Measurements from ENCODE around the gene SMC1B.
"Not testable (repeated sequence)": the region's sequence is repeated elsewhere in the genome, so short reads cannot be mapped to it uniquely, and the experiment has no call there.

Gene SMC1B

GRCh38 chr22:45421349-45422055 lies 8.1 kb upstream of the SMC1B start:
- DNase-seq, result no peak

- no peak for DNase-seq
Measured at GRCh38 chr22:45420539-45420938, 7.1 kb upstream of the SMC1B start.

DNA sequence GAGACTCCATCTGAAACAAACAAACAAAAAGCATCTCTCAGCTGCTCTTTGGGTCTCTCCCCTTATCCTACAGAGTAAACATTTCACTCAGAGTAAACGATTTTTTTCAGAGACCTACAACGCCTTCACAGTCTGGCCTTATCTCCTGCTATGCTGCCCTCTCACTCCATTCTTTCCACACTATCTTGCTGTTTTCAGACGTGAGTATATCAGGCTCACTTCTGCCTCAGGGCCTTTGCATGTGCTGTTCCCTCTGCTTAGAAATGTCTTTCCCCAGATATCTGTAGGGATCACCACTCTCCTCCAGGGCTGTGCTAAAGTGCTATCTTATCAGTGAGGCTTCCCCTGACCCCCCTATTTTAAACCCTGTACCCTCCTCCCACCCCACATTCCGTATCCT lies 6.6 kb upstream of the SMC1B start:
- no peak for DNase-seq

GRCh38 chr22:45418770-45419138 lies 5.4 kb upstream of the SMC1B start:
- no peak for DNase-seq

DNA sequence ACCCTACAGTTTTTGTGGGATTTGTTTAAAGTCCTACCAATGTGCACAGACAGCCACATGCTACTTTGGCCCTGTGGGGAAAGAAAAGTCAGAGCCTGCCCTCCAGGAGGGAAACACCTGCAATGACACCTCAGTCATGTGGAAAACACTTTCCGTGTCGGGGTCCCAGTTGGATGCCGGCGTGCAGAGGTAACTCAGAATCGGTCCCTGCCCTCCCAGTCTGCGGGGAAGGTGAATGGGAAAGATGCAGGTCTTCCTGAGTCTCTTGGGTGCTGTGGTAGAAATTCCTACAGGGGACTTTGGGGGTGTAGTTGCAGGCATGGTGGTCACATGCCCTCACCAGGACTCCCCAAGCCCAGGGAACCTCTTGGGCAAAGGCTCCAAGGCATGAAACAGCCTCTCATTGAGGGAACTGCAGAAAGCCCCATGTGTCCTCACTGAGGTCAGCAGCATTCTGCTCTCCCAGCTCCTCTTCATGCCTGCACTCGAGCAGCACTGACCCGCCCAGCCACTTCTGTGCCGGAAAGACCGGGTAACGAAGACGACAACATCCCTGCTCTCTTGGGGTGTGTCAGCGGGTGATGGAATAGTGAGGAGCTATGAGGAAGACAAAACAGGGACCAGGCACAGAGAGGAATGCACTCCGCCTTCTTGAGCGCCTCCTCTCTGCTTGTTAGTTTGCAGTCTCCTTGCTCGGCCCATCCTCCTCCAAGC lies 4.8 kb upstream of the SMC1B start:
- DNase-seq, result no peak

GRCh38 chr22:45413013-45413367 lies 409 bp downstream of the SMC1B start:
- no peak for DNase-seq

DNA sequence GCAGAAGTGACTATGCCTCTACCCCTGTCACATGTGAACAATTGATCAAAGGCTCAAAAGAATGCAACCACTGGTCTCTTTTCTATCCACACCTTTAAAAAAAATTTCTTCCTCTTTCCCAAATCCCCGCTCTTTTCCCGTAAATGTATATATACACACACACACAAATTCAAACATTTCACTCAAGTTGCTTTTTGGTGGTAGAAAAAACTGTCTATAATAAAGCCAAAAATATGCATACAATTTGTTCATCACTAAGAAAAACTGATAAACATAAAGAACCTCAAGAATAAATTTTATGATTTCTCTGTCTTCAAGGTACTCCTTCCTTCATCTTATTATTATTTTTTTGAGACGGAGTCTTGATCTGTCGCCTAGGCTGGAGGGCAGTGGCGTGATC lies 5.6 kb downstream of the SMC1B start:
- no peak for DNase-seq

DNA sequence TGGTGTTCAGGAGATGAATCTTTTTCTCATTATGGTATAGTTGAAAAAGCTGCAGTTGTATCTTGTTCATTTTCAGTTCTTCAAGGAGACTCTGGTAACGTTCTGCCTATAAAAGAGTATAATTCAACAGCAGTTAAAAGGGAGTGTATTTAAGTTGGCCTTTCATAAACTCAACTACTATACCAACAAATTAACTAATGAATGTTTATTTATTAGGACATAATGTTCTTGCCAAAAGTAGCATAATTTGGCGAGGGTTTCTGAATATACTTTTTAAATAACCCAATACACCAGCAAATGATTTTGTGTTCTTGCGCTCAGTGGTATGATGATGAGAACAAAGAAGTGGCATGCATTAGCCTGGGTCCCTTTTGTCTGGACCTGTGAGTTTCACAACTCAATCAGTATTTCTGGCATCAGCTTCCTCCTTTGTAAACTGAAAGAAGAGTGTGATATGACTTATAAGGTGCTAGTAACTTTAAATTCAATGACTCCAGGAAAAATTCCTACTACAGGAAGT lies 10.9 kb downstream of the SMC1B start:
- DNase-seq, result no peak

DNA sequence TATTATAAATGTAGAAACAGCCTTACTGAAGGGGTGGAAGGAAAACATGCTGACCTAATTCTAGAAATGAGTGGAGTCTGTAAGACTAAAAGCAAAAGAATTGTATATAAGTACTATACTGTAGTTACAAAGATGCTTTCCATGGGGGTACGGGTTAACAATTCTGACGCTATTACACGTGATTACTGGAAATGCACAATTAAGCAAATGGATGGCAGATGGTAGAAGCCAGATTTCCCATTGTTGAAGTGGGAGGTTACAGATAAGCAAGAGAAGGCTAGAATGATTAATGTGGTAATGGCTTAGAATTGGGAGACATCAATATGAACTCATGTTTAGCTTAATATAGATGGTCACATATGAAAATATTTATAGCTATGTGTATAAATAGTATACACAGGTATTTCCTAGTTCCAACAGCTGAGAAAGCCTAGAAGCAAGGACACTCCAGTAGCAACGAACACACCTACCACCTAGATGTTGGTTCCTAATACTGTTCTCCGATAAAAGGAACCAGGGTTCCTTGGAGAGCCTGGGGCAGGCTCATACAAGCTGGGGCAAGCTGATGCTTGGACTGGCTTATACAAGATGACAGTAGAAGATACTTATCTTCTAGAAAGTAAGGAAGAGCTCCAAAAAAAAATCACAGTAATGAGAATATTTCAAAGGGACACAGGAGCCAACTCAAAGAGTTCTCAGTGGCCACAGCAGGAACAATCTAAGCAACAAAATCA lies 13.5 kb downstream of the SMC1B start:
- DNase-seq, result no peak

DNA sequence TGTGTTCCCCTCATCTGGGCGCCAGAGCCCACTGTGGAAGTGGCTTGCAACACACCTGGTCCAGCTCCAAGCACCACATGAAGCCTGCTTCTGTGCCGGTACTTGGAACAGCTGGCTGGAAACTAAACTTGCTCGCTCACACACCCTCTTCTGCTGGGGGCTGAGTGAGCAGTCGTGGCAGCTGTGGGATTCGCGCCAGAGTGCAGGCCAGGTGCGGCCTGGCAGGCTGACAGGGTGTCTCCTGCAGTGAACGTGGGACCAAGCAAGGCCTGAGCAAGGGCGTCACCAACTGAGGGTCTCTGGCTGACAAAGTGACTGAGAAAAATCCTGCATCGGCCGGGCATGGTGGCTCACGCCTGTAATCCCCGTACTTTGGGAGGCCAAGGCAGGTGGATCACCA lies 15.2 kb downstream of the SMC1B start:
- no peak for DNase-seq

DNA sequence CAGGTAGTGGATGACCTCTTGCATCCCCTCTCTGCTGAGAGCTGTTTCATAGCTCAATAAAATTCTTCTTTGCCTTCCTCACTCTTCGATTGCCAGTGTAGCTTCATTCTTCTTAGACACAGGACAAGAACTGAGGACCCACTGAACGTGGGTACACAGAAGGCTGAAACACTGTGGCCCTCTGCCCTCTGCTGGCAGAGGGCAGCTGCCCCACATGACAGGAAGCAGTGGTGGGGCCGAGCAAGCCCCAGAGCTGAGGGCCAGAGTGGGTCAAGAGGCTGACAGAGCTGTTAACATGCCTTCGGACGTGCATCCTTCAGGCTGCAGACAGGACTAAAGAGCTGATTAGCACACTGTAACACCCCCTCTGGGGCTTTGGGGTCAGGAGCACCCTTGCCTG lies 15.6 kb downstream of the SMC1B start:
- DNase-seq, result no peak

- DNase-seq, result no peak
Measured at GRCh38 chr22:45389546-45389945, 23.9 kb downstream of the SMC1B start.

DNA sequence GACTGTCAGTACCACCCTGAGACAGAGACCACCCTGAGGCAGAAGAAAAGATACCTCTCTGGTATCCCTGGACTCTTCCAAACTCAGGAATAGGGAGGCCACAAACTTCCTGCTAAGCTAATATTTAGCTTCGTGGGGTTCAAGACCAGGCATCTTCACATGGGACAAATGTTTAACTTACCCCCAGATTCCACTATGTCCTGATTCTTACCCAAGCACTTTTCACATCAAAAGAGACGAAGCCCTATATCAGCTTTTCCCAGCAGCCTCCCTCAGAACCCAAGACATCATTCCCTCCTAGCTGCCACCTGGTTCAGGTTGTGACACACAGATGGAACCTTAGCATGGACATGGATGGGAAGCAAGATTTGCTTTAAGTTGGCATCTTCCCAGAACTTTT lies 32.1 kb downstream of the SMC1B start:
- no peak for DNase-seq

DNA sequence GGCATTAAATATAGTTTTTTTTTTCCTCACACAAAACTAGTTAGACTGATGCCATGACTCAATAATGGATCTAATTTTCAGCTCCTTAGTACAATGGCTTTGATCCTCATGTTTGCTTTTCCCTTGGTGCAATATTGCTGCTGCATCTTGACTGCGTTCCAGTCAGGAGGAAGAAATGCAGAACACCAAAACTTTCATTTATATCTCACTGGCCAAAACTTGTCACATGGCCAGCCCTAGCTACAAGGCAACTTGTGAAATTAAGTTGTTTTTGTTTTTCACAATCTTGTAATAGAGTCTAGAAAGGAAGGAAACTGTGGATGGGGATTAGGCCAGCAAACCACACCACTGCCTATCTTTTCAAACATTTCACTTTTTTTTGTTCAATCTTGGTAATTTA lies 36.7 kb downstream of the SMC1B start:
- DNase-seq, result no peak

DNA sequence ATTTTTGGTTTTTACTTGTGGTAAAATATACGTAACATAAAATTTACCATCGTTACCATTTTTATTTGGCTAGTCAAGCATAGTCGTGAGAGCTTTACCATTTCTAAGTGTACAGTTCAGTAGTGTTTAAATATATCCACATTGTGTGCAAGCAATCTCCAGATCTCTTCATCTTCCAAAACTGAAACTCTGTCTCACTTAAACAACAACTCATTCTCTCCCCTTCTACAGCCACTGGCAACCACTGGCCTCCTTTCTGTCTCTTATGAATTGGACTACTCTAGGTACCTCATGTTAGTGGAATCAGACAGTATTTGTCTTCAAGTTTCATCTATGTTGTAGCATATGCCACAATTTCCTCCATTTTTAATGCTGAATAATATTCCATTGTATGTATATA lies 37.4 kb downstream of the SMC1B start:
- no peak for DNase-seq

- DNase-seq, result not testable (repeated sequence)
Measured at GRCh38 chr22:45373592-45373991, 39.8 kb downstream of the SMC1B start.

DNA sequence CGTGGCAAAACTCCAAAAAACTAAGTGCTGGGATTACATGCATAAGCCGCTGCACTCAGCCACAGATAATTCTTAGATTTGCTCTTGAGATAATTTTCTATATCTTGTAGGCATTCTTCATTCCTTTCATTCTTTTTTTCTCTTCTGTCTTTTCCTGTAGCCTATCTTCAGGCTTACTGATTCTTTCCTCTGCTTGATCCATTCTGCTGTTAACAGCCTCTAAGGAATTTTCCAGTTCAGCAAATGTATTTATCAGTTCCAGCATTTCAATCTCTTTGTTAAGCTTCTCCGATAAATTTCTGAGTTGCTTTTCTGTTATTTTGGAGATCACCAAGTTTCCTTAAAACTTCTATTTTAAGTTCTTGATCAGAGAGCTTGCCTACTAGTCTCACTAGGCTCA lies 46.7 kb downstream of the SMC1B start:
- DNase-seq, result no peak

GRCh38 chr22:45359627-45360026 lies 53.8 kb downstream of the SMC1B start:
- DNase-seq, result no peak

- no peak for DNase-seq
Measured at GRCh38 chr22:45358127-45358526, 55.3 kb downstream of the SMC1B start.

DNA sequence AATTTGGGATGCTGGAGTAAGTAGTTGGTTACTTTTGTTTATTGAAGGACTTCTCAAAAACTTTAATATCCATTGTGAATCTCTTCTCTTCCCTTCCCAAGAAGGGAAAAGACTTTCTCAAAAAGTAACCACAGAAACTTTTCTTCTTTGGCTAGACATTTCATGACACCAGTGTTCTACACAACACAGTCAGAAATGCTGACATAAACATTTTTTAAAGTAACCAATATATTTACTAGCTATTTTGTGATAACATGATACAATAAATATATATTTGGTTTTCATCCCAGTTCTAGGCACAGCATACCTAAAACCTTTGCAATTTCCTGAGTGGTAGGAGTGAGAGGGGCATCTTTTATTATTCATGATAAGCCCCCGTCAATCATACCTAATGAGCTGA lies 55.9 kb downstream of the SMC1B start:
- DNase-seq, result no peak

- no peak for DNase-seq
Measured at GRCh38 chr22:45353786-45354185, 59.6 kb downstream of the SMC1B start.

- not testable (repeated sequence) for DNase-seq
Measured at GRCh38 chr22:45352757-45353156, 60.6 kb downstream of the SMC1B start.

- DNase-seq, result no peak
Measured at GRCh38 chr22:45351956-45352355, 61.4 kb downstream of the SMC1B start.

- DNase-seq, result no peak
Measured at GRCh38 chr22:45349916-45350315, 63.5 kb downstream of the SMC1B start.

Measured in NCI-H187 treated with DMSO at 0.1 percent for 48 hours (cell line).